H1 (cell line): Measurements from ENCODE around the gene CAMK1G. TPM values are rescaled to one million over a fixed set of nuclear protein-coding genes. Genes with fewer than 3 reads are reported as not detected.

ENCODE experiments used
- CTCF ChIA-PET: fragments of 300-600 bp; sonication (Branson Sonifier 250); formaldehyde crosslinking; loops from one replicate; lab custom pipeline; 2021; ENCODE audit not compliant: partially characterized antibody; lab: Charles Lee
- POLR2A ChIA-PET: fragments of 300-600 bp; sonication (Branson Sonifier 250); formaldehyde crosslinking; loops from one replicate; lab custom pipeline; 2021; ENCODE audit warnings: inconsistent platforms; ENCODE audit not compliant: partially characterized antibody; lab: Charles Lee
- DNase-seq, 2 experiments: peaks; one replicate each; pipeline versions ENCODE4 v3.0.0 to v3.0.0-alpha.2; 2010 to 2022; ENCODE audit warnings: low spot score in 2 of 2, low read depth in 1 of 2, mixed read lengths in 1 of 2
- FAIRE-seq: peaks from 2 replicates; lab custom pipeline; 2011; peaks lifted over from hg19 to GRCh38; lab: Jason Lieb, UNC
- H2AFZ ChIP-seq: 2 replicates; pipeline ENCODE4 v1.8.1; 2012; ENCODE audit warnings: low read length, inconsistent platforms
- H2AK5ac ChIP-seq: 2 replicates; pipeline ENCODE4 v1.6.1; 2013; ENCODE audit warnings: low read depth, low read length
- H2BK120ac ChIP-seq: replicated peaks from 2 replicates; pipeline ENCODE3; 2013; ENCODE audit warnings: low read depth, low read length, inconsistent platforms
- H2BK12ac ChIP-seq: 2 replicates; pipeline ENCODE4 v1.6.1; 2013; ENCODE audit warnings: low read depth, low read length
- H2BK15ac ChIP-seq: 2 replicates; pipeline ENCODE4 v1.6.1; 2013; ENCODE audit warnings: low read length
- H2BK20ac ChIP-seq: 2 replicates; pipeline ENCODE4 v1.6.1; 2013; ENCODE audit warnings: low read length
- H2BK5ac ChIP-seq: 2 replicates; pipeline ENCODE4 v1.6.1; 2013; ENCODE audit warnings: low read depth, low read length
- H3K14ac ChIP-seq: 2 replicates; pipeline ENCODE4 v1.6.1; 2013; ENCODE audit warnings: inconsistent platforms; ENCODE audit not compliant: insufficient read length
- H3K18ac ChIP-seq: 2 replicates; pipeline ENCODE4 v1.6.1; 2013; ENCODE audit warnings: low read length; ENCODE audit errors: extremely low read depth
- H3K23ac ChIP-seq: 2 replicates; pipeline ENCODE4 v1.6.1; 2013; ENCODE audit warnings: inconsistent platforms; ENCODE audit not compliant: insufficient read length
- H3K23me2 ChIP-seq: 2 replicates; pipeline ENCODE4 v1.6.1; 2013; ENCODE audit warnings: low read depth, low read length
- H3K27ac ChIP-seq: 2 replicates; pipeline ENCODE4 v1.6.1; 2011; ENCODE audit warnings: low read depth, low read length, inconsistent platforms
- H3K27me3 ChIP-seq, 4 experiments: replicated peaks in 1 of 4; 1 replicate in 1 of 4; 2 replicates in 3 of 4; pipeline versions ENCODE4 v1.6.1 to v1.8.1; 2011 to 2013; ENCODE audit warnings: low read length in 3 of 4, mild to moderate bottlenecking in 3 of 4, inconsistent platforms in 2 of 4, mixed read lengths in 2 of 4, moderate library complexity in 1 of 4; ENCODE audit not compliant: control insufficient read depth in 3 of 4, insufficient read depth in 3 of 4; ENCODE audit errors: extremely low read depth in 1 of 4
- H3K36me3 ChIP-seq, 4 experiments: 2 replicates each; pipeline versions ENCODE4 v1.6.1 to v1.8.1; 2011 to 2013; ENCODE audit warnings: mild to moderate bottlenecking in 4 of 4, low read length in 3 of 4, moderate library complexity in 2 of 4, control low read depth in 1 of 4, inconsistent platforms in 1 of 4; ENCODE audit not compliant: insufficient read depth in 4 of 4, control insufficient read depth in 2 of 4
- H3K4ac ChIP-seq: replicated peaks from 2 replicates; pipeline ENCODE3; 2013; ENCODE audit warnings: low read length, low read depth, mixed read lengths, inconsistent platforms; ENCODE audit not compliant: insufficient read length
- H3K4me1 ChIP-seq, 4 experiments: replicated peaks in 1 of 4; 1 replicate in 1 of 4; 2 replicates in 3 of 4; pipeline versions ENCODE4 v1.6.1 to v1.8.1; 2011 to 2013; ENCODE audit warnings: low read length in 3 of 4, inconsistent platforms in 2 of 4, mixed read lengths in 1 of 4; ENCODE audit not compliant: insufficient read depth in 4 of 4, control insufficient read depth in 3 of 4
- H3K4me2 ChIP-seq, 2 experiments: 2 replicates each; pipeline versions ENCODE4 v1.6.1 to v1.8.1; 2011 to 2013; ENCODE audit warnings: low read depth in 2 of 2, low read length in 2 of 2, control low read depth in 1 of 2, inconsistent platforms in 1 of 2, mild to moderate bottlenecking in 1 of 2; ENCODE audit not compliant: insufficient read depth in 1 of 2
- H3K4me3 ChIP-seq, 4 experiments: fragments of 200-600, 300-600 bp in 1 of 4; sonication (generic), shearing (Covaris generic), sonication (Bioruptor Twin) in 1 of 4; 2 replicates each; pipeline versions ENCODE4 v1.5.1 to v1.8.1; 2011 to 2016; ENCODE audit warnings: low read length in 4 of 4, low read depth in 3 of 4, control low read depth in 2 of 4, inconsistent platforms in 2 of 4, mild to moderate bottlenecking in 2 of 4, mixed read lengths in 1 of 4, moderate library complexity in 1 of 4; ENCODE audit not compliant: insufficient read depth in 2 of 4; ENCODE audit errors: extremely low read depth in 1 of 4
- H3K56ac ChIP-seq: replicated peaks from 2 replicates; pipeline ENCODE3; 2013; ENCODE audit warnings: low read depth, mild to moderate bottlenecking, mixed read lengths, low read length, inconsistent platforms; ENCODE audit not compliant: insufficient read length
- H3K79me1 ChIP-seq: 2 replicates; pipeline ENCODE4 v1.6.1; 2013; ENCODE audit warnings: low read depth, low read length, control low read depth
- H3K79me2 ChIP-seq, 2 experiments: 2 replicates each; pipeline versions ENCODE4 v1.6.1 to v1.8.1; 2012 to 2013; ENCODE audit warnings: low read length in 2 of 2, mild to moderate bottlenecking in 2 of 2, inconsistent platforms in 1 of 2; ENCODE audit not compliant: insufficient read depth in 2 of 2, control insufficient read depth in 1 of 2
- H3K9ac ChIP-seq, 4 experiments: replicated peaks in 1 of 4; 1 replicate in 1 of 4; 2 replicates in 3 of 4; pipeline versions ENCODE4 v1.6.1 to v1.8.1; 2011 to 2013; ENCODE audit warnings: low read depth in 3 of 4, low read length in 3 of 4, control low read depth in 2 of 4, mild to moderate bottlenecking in 2 of 4, moderate library complexity in 2 of 4, inconsistent platforms in 1 of 4; ENCODE audit errors: extremely low read depth in 1 of 4
- H3K9me3 ChIP-seq, 2 experiments: 2 replicates each; pipeline versions ENCODE4 v1.6.1 to v1.8.1; 2012 to 2013; ENCODE audit warnings: mild to moderate bottlenecking in 2 of 2, moderate library complexity in 2 of 2, control low read depth in 1 of 2, inconsistent platforms in 1 of 2, low read depth in 1 of 2, low read length in 1 of 2, mixed read lengths in 1 of 2; ENCODE audit not compliant: insufficient read depth in 2 of 2
- H4K20me1 ChIP-seq, 2 experiments: replicated peaks in 1 of 2; 2 replicates each; pipeline versions ENCODE3 to v1.8.1; 2011 to 2013; ENCODE audit warnings: inconsistent platforms in 2 of 2, low read length in 2 of 2, mild to moderate bottlenecking in 1 of 2; ENCODE audit not compliant: insufficient read depth in 2 of 2, control insufficient read depth in 1 of 2
- H4K5ac ChIP-seq: 2 replicates; pipeline ENCODE4 v1.6.1; 2013; ENCODE audit warnings: low read length, low read depth, mixed read lengths, inconsistent platforms; ENCODE audit not compliant: insufficient read length
- H4K8ac ChIP-seq: 2 replicates; pipeline ENCODE4 v1.8.0; 2013; ENCODE audit warnings: mild to moderate bottlenecking, moderate library complexity, low read length, inconsistent platforms; ENCODE audit not compliant: insufficient read depth; ENCODE audit errors: extremely low read depth
- H4K91ac ChIP-seq: replicated peaks from 2 replicates; pipeline ENCODE3; 2013; ENCODE audit warnings: low read length, mixed read lengths, inconsistent platforms; ENCODE audit not compliant: insufficient read length
- BRCA1 ChIP-seq: IDR thresholded peaks from 2 replicates; pipeline ENCODE4 v1.6.1; 2012; ENCODE audit warnings: low read depth, low read length, improper control_type of control experiment
- EGR1 ChIP-seq: IDR thresholded peaks from 2 replicates; pipeline ENCODE4 v1.6.1; 2011; ENCODE audit warnings: low read depth, low read length, borderline replicate concordance
- JUN ChIP-seq: IDR thresholded peaks from 2 replicates; pipeline ENCODE4 v1.6.1; 2011; ENCODE audit warnings: low read depth, mild to moderate bottlenecking, improper control_type of control experiment, low read length
- JUND ChIP-seq: IDR thresholded peaks from 2 replicates; pipeline ENCODE4 v1.6.1; 2011; ENCODE audit warnings: mild to moderate bottlenecking, improper control_type of control experiment, low read length
- PHF8 ChIP-seq: fragments of 200-600 bp; sonication (generic); conservative IDR thresholded peaks from 2 replicates; pipeline ENCODE4 v1.7.1; 2012; ENCODE audit warnings: low read depth, mild to moderate bottlenecking, inconsistent platforms, low read length, moderate library complexity
- RBBP5 ChIP-seq: IDR thresholded peaks from 2 replicates; pipeline ENCODE4 v1.7.1; 2012; ENCODE audit warnings: low read depth, mild to moderate bottlenecking, inconsistent platforms, low read length, moderate library complexity, borderline replicate concordance
- RNF2 ChIP-seq: fragments of 200-900, 300-1000 bp; sonication (generic); IDR thresholded peaks from 2 replicates; pipeline ENCODE4 v1.7.1; 2016; ENCODE audit warnings: borderline replicate concordance, low read depth, mild to moderate bottlenecking, antibody characterized with exemption, low read length; ENCODE audit not compliant: poor library complexity, severe bottlenecking; ENCODE audit errors: missing control alignments
- RXRA ChIP-seq: IDR thresholded peaks from 2 replicates; pipeline ENCODE4 v1.6.1; 2011; ENCODE audit warnings: low read depth, mild to moderate bottlenecking, low read length, moderate library complexity; ENCODE audit not compliant: insufficient read depth
- SP2 ChIP-seq: IDR thresholded peaks from 2 replicates; pipeline ENCODE4 v1.6.1; 2012; ENCODE audit warnings: mild to moderate bottlenecking, low read length, inconsistent platforms
- SRF ChIP-seq: IDR thresholded peaks from 2 replicates; pipeline ENCODE4 v1.6.1; 2011; ENCODE audit warnings: mild to moderate bottlenecking, low read depth, low read length, moderate library complexity
- YY1 ChIP-seq: IDR thresholded peaks from 2 replicates; pipeline ENCODE4 v1.6.1; 2011; ENCODE audit warnings: low read depth, mild to moderate bottlenecking, low read length
- WGBS, 2 experiments: shearing (Covaris generic) in 1 of 2; methylation state at CpG; one replicate each; pipeline versions ENCODE4 v1.1.6 to v1.1.7; 2013 to 2015; ENCODE audit warnings: low lambda C conversion rate in 2 of 2, mixed read lengths in 2 of 2, inconsistent platforms in 1 of 2, low coverage in 1 of 2, missing lambda C conversion rate in 1 of 2; ENCODE audit not compliant: insufficient replicate concordance in 2 of 2, insufficient coverage in 1 of 2, insufficient read length in 1 of 2; ENCODE audit errors: extremely low coverage in 1 of 2, missing lambda C conversion rate in 1 of 2; 5-methylcytosine and 5-hydroxymethylcytosine counted together
- polyA plus RNA-seq, 7 experiments: library from polyadenylated mRNA; depleted of rRNA in 3 of 7; stranded (reverse) in 5 of 7; unstranded in 2 of 7; fragments of >200 nt in 5 of 7; fragments of 200-250 nt in 2 of 7; gene quantifications; 1 replicate in 5 of 7; 2 replicates in 1 of 7; 4 replicates in 1 of 7; pipeline versions ENCODE4 v1.2.1 to v1.2.3, GENCODE V29; 2011 to 2013; ENCODE audit warnings: missing spikeins in 2 of 7, mixed read lengths in 2 of 7
- total RNA-seq: library from RNA; stranded (reverse); fragmentation: NEBNext Ultra II Directional; extraction: Animal tissue kit (Norgen Biotek cat#: 25700); gene quantifications from 2 replicates; pipeline ENCODE4 v1.2.1, GENCODE V29; 2021
- TF ChIP-seq, protein P1 (sequence below): IDR thresholded peaks from 2 replicates; pipeline ENCODE4 v1.6.1; 2012; ENCODE audit warnings: inconsistent platforms
- TF ChIP-seq, protein P2 (sequence below): IDR thresholded peaks from 2 replicates; pipeline ENCODE4 v1.6.1; 2011; ENCODE audit warnings: low read length, improper control_type of control experiment

CAMK1G gene
- total and polyA plus RNA-seq, 2 of the 8 experiments (the other 6 are each of a cell fraction or from before 2014, with no cell fraction given), result 1.00 to 1.0 TPM

DNA sequence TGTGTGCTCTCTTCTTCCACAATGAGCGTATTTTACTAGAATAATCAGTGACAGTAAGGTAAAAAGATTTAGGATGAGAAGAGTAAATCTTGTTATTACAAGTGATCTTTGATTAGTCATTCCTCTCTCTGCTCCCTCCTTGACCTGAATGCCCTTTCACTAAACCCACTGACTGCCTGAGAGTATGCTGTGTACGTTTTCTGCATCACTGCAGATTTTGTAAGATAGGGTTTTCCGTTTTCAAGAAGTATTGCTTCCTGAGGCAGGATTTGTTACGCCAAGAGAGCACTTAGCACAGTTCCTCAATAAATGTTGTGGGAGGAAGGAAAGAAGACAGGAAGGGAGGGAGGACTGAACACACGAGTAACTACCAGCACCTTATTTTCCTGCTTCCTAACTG, 76.4 kb downstream of the CAMK1G start:
- peaks cover 0 to 3% (median 0%) of the 10 kb centered on the region in 4 experiments; a peak in 2 of 7 replicates for H3K4me1 ChIP-seq
- H3K4ac ChIP-seq, result no peak overlapping the region
- H3K23ac ChIP-seq, result no peak overlapping the region
- H4K91ac ChIP-seq, result no peak overlapping the region
- FAIRE-seq, result no peak
- no peak overlapping the region for H4K8ac ChIP-seq
- DNase-seq, result no peak
- 0 out of 7 replicates have a peak, but pooled peaks cover 0 to 2% (median 0%) of the 10 kb centered on the region in 4 experiments for H3K27me3 ChIP-seq
- H3K18ac ChIP-seq, result no peak overlapping the region
- no peak overlapping the region for H3K9ac ChIP-seq
- no peak overlapping the region for H3K4me3 ChIP-seq
- no peak overlapping the region for H2BK120ac ChIP-seq
- H2BK20ac ChIP-seq, result no peak overlapping the region
- H2AFZ ChIP-seq, result no peak overlapping the region
- no peak overlapping the region for H3K14ac ChIP-seq
- H3K4me2 ChIP-seq, result no peak overlapping the region
- no peaks in the 10 kb centered on the region for H3K9me3 ChIP-seq
- no peak overlapping the region for H4K5ac ChIP-seq
- H3K36me3 ChIP-seq, result no peaks in the 10 kb centered on the region
- H2BK15ac ChIP-seq, result no peak overlapping the region
- CTCF ChIA-PET, result interaction anchor here (0.9 to 2.3 kb wide), 2 partner anchors 14 to 83 kb away, joined by 3 to 7 read pairs; no protein-coding TSS in a partner anchor
- no peaks in the 10 kb centered on the region for H3K79me1 ChIP-seq
- H3K56ac ChIP-seq, result no peak overlapping the region
- no peaks in the 10 kb centered on the region for H3K79me2 ChIP-seq
- H2BK12ac ChIP-seq, result no peak overlapping the region
- POLR2A ChIA-PET, result no interaction called here
- H2AK5ac ChIP-seq, result no peak overlapping the region
- WGBS, 2 experiments, result 70% methylated on average over 5 of the region's 5 CpGs; no CpG with 5 or more reads in 1 of the 2 experiments
- no peak overlapping the region for H2BK5ac ChIP-seq
- no peak overlapping the region for H3K27ac ChIP-seq
- H4K20me1 ChIP-seq, result no peaks in the 10 kb centered on the region
- H3K23me2 ChIP-seq, result no peaks in the 10 kb centered on the region
- TF ChIP-seq EGR1 (no peak), BRCA1 (no peak), RXRA (no peak), RNF2 (no peak), YY1 (no peak), JUND (no peak), SRF (no peak), RBBP5 (no peak), PHF8 (no peak), SP2 (no peak), JUN (no peak)
- TF ChIP-seq, protein P1, sequence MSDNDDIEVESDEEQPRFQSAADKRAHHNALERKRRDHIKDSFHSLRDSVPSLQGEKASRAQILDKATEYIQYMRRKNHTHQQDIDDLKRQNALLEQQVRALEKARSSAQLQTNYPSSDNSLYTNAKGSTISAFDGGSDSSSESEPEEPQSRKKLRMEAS, result no peak
- TF ChIP-seq, protein P2, sequence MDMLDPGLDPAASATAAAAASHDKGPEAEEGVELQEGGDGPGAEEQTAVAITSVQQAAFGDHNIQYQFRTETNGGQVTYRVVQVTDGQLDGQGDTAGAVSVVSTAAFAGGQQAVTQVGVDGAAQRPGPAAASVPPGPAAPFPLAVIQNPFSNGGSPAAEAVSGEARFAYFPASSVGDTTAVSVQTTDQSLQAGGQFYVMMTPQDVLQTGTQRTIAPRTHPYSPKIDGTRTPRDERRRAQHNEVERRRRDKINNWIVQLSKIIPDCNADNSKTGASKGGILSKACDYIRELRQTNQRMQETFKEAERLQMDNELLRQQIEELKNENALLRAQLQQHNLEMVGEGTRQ, result no peak
